Embryonic facial prominence (tissue), 1 donor: ENCODE measurements around the gene PLA2G3.

Source experiments
- DNase-seq: peaks from one replicate; pipeline ENCODE4 v3.0.0-alpha.2; 2016; ENCODE audit errors: extremely low spot score

PLA2G3 gene

GRCh38 chr22:31086703-31087330 is 53.5 kb downstream of the PLA2G3 start:
- no peak for DNase-seq

- no peak for DNase-seq
Observed at GRCh38 chr22:31085928-31086327, 54.4 kb downstream of the PLA2G3 start.

GRCh38 chr22:31085493-31085824 is 54.8 kb downstream of the PLA2G3 start:
- no peak for DNase-seq

- peak; percentile 59 for DNase-seq
Observed at GRCh38 chr22:31084811-31085492, 55.4 kb downstream of the PLA2G3 start.
